ENCODE measurements around the gene PHLDA3.
"Not testable (repeated sequence)": the region's sequence is repeated elsewhere in the genome, so short reads cannot be mapped to it uniquely, and the experiment has no call there.

The PHLDA3 gene

GRCh38 chr1:201486187-201486586, 17.2 kb upstream of the PHLDA3 start:
- no peak for DNase-seq (ENCODE audit: low spot score)

- no peak for DNase-seq (ENCODE audit: low spot score)
Observed at GRCh38 chr1:201485184-201485774, 16.3 kb upstream of the PHLDA3 start.

- no peak for DNase-seq (ENCODE audit: low spot score)
Observed at GRCh38 chr1:201483373-201483949, 14.5 kb upstream of the PHLDA3 start.

- no peak for DNase-seq (ENCODE audit: low spot score)
Observed at GRCh38 chr1:201482755-201483154, 13.8 kb upstream of the PHLDA3 start.

GRCh38 chr1:201481761-201482493, 12.9 kb upstream of the PHLDA3 start:
- DNase-seq (ENCODE audit: low spot score): peak; percentile 89

- DNase-seq (ENCODE audit: low spot score): no peak
Observed at GRCh38 chr1:201481004-201481380, 12.0 kb upstream of the PHLDA3 start.

GRCh38 chr1:201480231-201481003, 11.4 kb upstream of the PHLDA3 start:
- no peak for DNase-seq (ENCODE audit: low spot score)

GRCh38 chr1:201479201-201479730, 10.3 kb upstream of the PHLDA3 start:
- no peak for DNase-seq (ENCODE audit: low spot score)

GRCh38 chr1:201478666-201479065, 9.7 kb upstream of the PHLDA3 start:
- not testable (repeated sequence) for DNase-seq (ENCODE audit: low spot score)

GRCh38 chr1:201476670-201477344, 7.8 kb upstream of the PHLDA3 start:
- DNase-seq (ENCODE audit: low spot score): no peak

- no peak for DNase-seq (ENCODE audit: low spot score)
Observed at GRCh38 chr1:201475915-201476669, 7.1 kb upstream of the PHLDA3 start.

- no peak for DNase-seq (ENCODE audit: low spot score)
Observed at GRCh38 chr1:201475130-201475529, 6.1 kb upstream of the PHLDA3 start.

GRCh38 chr1:201473296-201473695, 4.3 kb upstream of the PHLDA3 start:
- no peak for DNase-seq (ENCODE audit: low spot score)

GRCh38 chr1:201472321-201472720, 3.3 kb upstream of the PHLDA3 start:
- DNase-seq (ENCODE audit: low spot score): not testable (repeated sequence)

- no peak for DNase-seq (ENCODE audit: low spot score)
Observed at GRCh38 chr1:201471772-201472171, 2.8 kb upstream of the PHLDA3 start.

GRCh38 chr1:201470581-201470980, 1.6 kb upstream of the PHLDA3 start:
- DNase-seq (ENCODE audit: low spot score): no peak

- DNase-seq (ENCODE audit: low spot score): no peak
Observed at GRCh38 chr1:201469645-201470074, 672 bp upstream of the PHLDA3 start.

- peak; percentile 47 for DNase-seq (ENCODE audit: low spot score)
Observed at GRCh38 chr1:201468501-201468843, 516 bp downstream of the PHLDA3 start.

GRCh38 chr1:201466492-201466891, 2.5 kb downstream of the PHLDA3 start:
- DNase-seq (ENCODE audit: low spot score): no peak

GRCh38 chr1:201465698-201466290, 3.2 kb downstream of the PHLDA3 start:
- DNase-seq (ENCODE audit: low spot score): no peak

GRCh38 chr1:201463071-201463552, 5.9 kb downstream of the PHLDA3 start:
- DNase-seq (ENCODE audit: low spot score): peak; percentile 80

Measured in Ammon's horn (tissue), 1 donor.